H1 (cell line): ENCODE data around the gene GRB7. TPM values are rescaled to one million over a fixed set of nuclear protein-coding genes. Genes with fewer than 3 reads are reported as not detected.

Experiments
- CTCF ChIA-PET: fragments of 300-600 bp; sonication (Branson Sonifier 250); formaldehyde crosslinking; loops from one replicate; lab custom pipeline; 2021; ENCODE audit not compliant: partially characterized antibody; lab: Charles Lee
- POLR2A ChIA-PET: fragments of 300-600 bp; sonication (Branson Sonifier 250); formaldehyde crosslinking; loops from one replicate; lab custom pipeline; 2021; ENCODE audit warnings: inconsistent platforms; ENCODE audit not compliant: partially characterized antibody; lab: Charles Lee
- DNase-seq, 2 experiments: peaks; one replicate each; pipeline versions ENCODE4 v3.0.0 to v3.0.0-alpha.2; 2010 to 2022; ENCODE audit warnings: low spot score in 2 of 2, low read depth in 1 of 2, mixed read lengths in 1 of 2
- FAIRE-seq: peaks from 2 replicates; lab custom pipeline; 2011; peaks lifted over from hg19 to GRCh38; lab: Jason Lieb, UNC
- H2AFZ ChIP-seq: 2 replicates; pipeline ENCODE4 v1.8.1; 2012; ENCODE audit warnings: low read length, inconsistent platforms
- H2AK5ac ChIP-seq: 2 replicates; pipeline ENCODE4 v1.6.1; 2013; ENCODE audit warnings: low read depth, low read length
- H2BK120ac ChIP-seq: replicated peaks from 2 replicates; pipeline ENCODE3; 2013; ENCODE audit warnings: low read depth, low read length, inconsistent platforms
- H2BK12ac ChIP-seq: 2 replicates; pipeline ENCODE4 v1.6.1; 2013; ENCODE audit warnings: low read depth, low read length
- H2BK15ac ChIP-seq: 2 replicates; pipeline ENCODE4 v1.6.1; 2013; ENCODE audit warnings: low read length
- H2BK20ac ChIP-seq: 2 replicates; pipeline ENCODE4 v1.6.1; 2013; ENCODE audit warnings: low read length
- H2BK5ac ChIP-seq: 2 replicates; pipeline ENCODE4 v1.6.1; 2013; ENCODE audit warnings: low read depth, low read length
- H3K14ac ChIP-seq: 2 replicates; pipeline ENCODE4 v1.6.1; 2013; ENCODE audit warnings: inconsistent platforms; ENCODE audit not compliant: insufficient read length
- H3K18ac ChIP-seq: 2 replicates; pipeline ENCODE4 v1.6.1; 2013; ENCODE audit warnings: low read length; ENCODE audit errors: extremely low read depth
- H3K23ac ChIP-seq: 2 replicates; pipeline ENCODE4 v1.6.1; 2013; ENCODE audit warnings: inconsistent platforms; ENCODE audit not compliant: insufficient read length
- H3K23me2 ChIP-seq: 2 replicates; pipeline ENCODE4 v1.6.1; 2013; ENCODE audit warnings: low read depth, low read length
- H3K27ac ChIP-seq: 2 replicates; pipeline ENCODE4 v1.6.1; 2011; ENCODE audit warnings: low read depth, low read length, inconsistent platforms
- H3K27me3 ChIP-seq, 4 experiments: replicated peaks in 1 of 4; 1 replicate in 1 of 4; 2 replicates in 3 of 4; pipeline versions ENCODE4 v1.6.1 to v1.8.1; 2011 to 2013; ENCODE audit warnings: low read length in 3 of 4, mild to moderate bottlenecking in 3 of 4, inconsistent platforms in 2 of 4, mixed read lengths in 2 of 4, moderate library complexity in 1 of 4; ENCODE audit not compliant: control insufficient read depth in 3 of 4, insufficient read depth in 3 of 4; ENCODE audit errors: extremely low read depth in 1 of 4
- H3K36me3 ChIP-seq, 4 experiments: 2 replicates each; pipeline versions ENCODE4 v1.6.1 to v1.8.1; 2011 to 2013; ENCODE audit warnings: mild to moderate bottlenecking in 4 of 4, low read length in 3 of 4, moderate library complexity in 2 of 4, control low read depth in 1 of 4, inconsistent platforms in 1 of 4; ENCODE audit not compliant: insufficient read depth in 4 of 4, control insufficient read depth in 2 of 4
- H3K4ac ChIP-seq: replicated peaks from 2 replicates; pipeline ENCODE3; 2013; ENCODE audit warnings: low read length, low read depth, mixed read lengths, inconsistent platforms; ENCODE audit not compliant: insufficient read length
- H3K4me1 ChIP-seq, 4 experiments: replicated peaks in 1 of 4; 1 replicate in 1 of 4; 2 replicates in 3 of 4; pipeline versions ENCODE4 v1.6.1 to v1.8.1; 2011 to 2013; ENCODE audit warnings: low read length in 3 of 4, inconsistent platforms in 2 of 4, mixed read lengths in 1 of 4; ENCODE audit not compliant: insufficient read depth in 4 of 4, control insufficient read depth in 3 of 4
- H3K4me2 ChIP-seq, 2 experiments: 2 replicates each; pipeline versions ENCODE4 v1.6.1 to v1.8.1; 2011 to 2013; ENCODE audit warnings: low read depth in 2 of 2, low read length in 2 of 2, control low read depth in 1 of 2, inconsistent platforms in 1 of 2, mild to moderate bottlenecking in 1 of 2; ENCODE audit not compliant: insufficient read depth in 1 of 2
- H3K4me3 ChIP-seq, 4 experiments: fragments of 200-600, 300-600 bp in 1 of 4; sonication (generic), shearing (Covaris generic), sonication (Bioruptor Twin) in 1 of 4; 2 replicates each; pipeline versions ENCODE4 v1.5.1 to v1.8.1; 2011 to 2016; ENCODE audit warnings: low read length in 4 of 4, low read depth in 3 of 4, control low read depth in 2 of 4, inconsistent platforms in 2 of 4, mild to moderate bottlenecking in 2 of 4, mixed read lengths in 1 of 4, moderate library complexity in 1 of 4; ENCODE audit not compliant: insufficient read depth in 2 of 4; ENCODE audit errors: extremely low read depth in 1 of 4
- H3K56ac ChIP-seq: replicated peaks from 2 replicates; pipeline ENCODE3; 2013; ENCODE audit warnings: low read depth, mild to moderate bottlenecking, mixed read lengths, low read length, inconsistent platforms; ENCODE audit not compliant: insufficient read length
- H3K79me1 ChIP-seq: 2 replicates; pipeline ENCODE4 v1.6.1; 2013; ENCODE audit warnings: low read depth, low read length, control low read depth
- H3K79me2 ChIP-seq, 2 experiments: 2 replicates each; pipeline versions ENCODE4 v1.6.1 to v1.8.1; 2012 to 2013; ENCODE audit warnings: low read length in 2 of 2, mild to moderate bottlenecking in 2 of 2, inconsistent platforms in 1 of 2; ENCODE audit not compliant: insufficient read depth in 2 of 2, control insufficient read depth in 1 of 2
- H3K9ac ChIP-seq, 4 experiments: replicated peaks in 1 of 4; 1 replicate in 1 of 4; 2 replicates in 3 of 4; pipeline versions ENCODE4 v1.6.1 to v1.8.1; 2011 to 2013; ENCODE audit warnings: low read depth in 3 of 4, low read length in 3 of 4, control low read depth in 2 of 4, mild to moderate bottlenecking in 2 of 4, moderate library complexity in 2 of 4, inconsistent platforms in 1 of 4; ENCODE audit errors: extremely low read depth in 1 of 4
- H3K9me3 ChIP-seq, 2 experiments: 2 replicates each; pipeline versions ENCODE4 v1.6.1 to v1.8.1; 2012 to 2013; ENCODE audit warnings: mild to moderate bottlenecking in 2 of 2, moderate library complexity in 2 of 2, control low read depth in 1 of 2, inconsistent platforms in 1 of 2, low read depth in 1 of 2, low read length in 1 of 2, mixed read lengths in 1 of 2; ENCODE audit not compliant: insufficient read depth in 2 of 2
- H4K20me1 ChIP-seq, 2 experiments: replicated peaks in 1 of 2; 2 replicates each; pipeline versions ENCODE3 to v1.8.1; 2011 to 2013; ENCODE audit warnings: inconsistent platforms in 2 of 2, low read length in 2 of 2, mild to moderate bottlenecking in 1 of 2; ENCODE audit not compliant: insufficient read depth in 2 of 2, control insufficient read depth in 1 of 2
- H4K5ac ChIP-seq: 2 replicates; pipeline ENCODE4 v1.6.1; 2013; ENCODE audit warnings: low read length, low read depth, mixed read lengths, inconsistent platforms; ENCODE audit not compliant: insufficient read length
- H4K8ac ChIP-seq: 2 replicates; pipeline ENCODE4 v1.8.0; 2013; ENCODE audit warnings: mild to moderate bottlenecking, moderate library complexity, low read length, inconsistent platforms; ENCODE audit not compliant: insufficient read depth; ENCODE audit errors: extremely low read depth
- H4K91ac ChIP-seq: replicated peaks from 2 replicates; pipeline ENCODE3; 2013; ENCODE audit warnings: low read length, mixed read lengths, inconsistent platforms; ENCODE audit not compliant: insufficient read length
- E2F6 ChIP-seq: IDR thresholded peaks from 2 replicates; pipeline ENCODE4 v1.6.1; 2012; ENCODE audit warnings: inconsistent platforms
- JUN ChIP-seq: IDR thresholded peaks from 2 replicates; pipeline ENCODE4 v1.6.1; 2011; ENCODE audit warnings: low read depth, mild to moderate bottlenecking, improper control_type of control experiment, low read length
- MAFK ChIP-seq: IDR thresholded peaks from 2 replicates; pipeline ENCODE4 v1.6.1; 2012; ENCODE audit warnings: low read depth, mild to moderate bottlenecking, improper control_type of control experiment, low read length
- SUZ12 ChIP-seq: fragments of 200-600 bp; sonication (generic); IDR thresholded peaks from 2 replicates; pipeline ENCODE4 v1.6.1; 2012; ENCODE audit warnings: mild to moderate bottlenecking, inconsistent platforms, low read length, moderate library complexity, mixed read lengths
- USF2 ChIP-seq: IDR thresholded peaks from 2 replicates; pipeline ENCODE4 v1.6.1; 2011; ENCODE audit warnings: low read length, improper control_type of control experiment
- WGBS, 2 experiments: shearing (Covaris generic) in 1 of 2; methylation state at CpG; one replicate each; pipeline versions ENCODE4 v1.1.6 to v1.1.7; 2013 to 2015; ENCODE audit warnings: low lambda C conversion rate in 2 of 2, mixed read lengths in 2 of 2, inconsistent platforms in 1 of 2, low coverage in 1 of 2, missing lambda C conversion rate in 1 of 2; ENCODE audit not compliant: insufficient replicate concordance in 2 of 2, insufficient coverage in 1 of 2, insufficient read length in 1 of 2; ENCODE audit errors: extremely low coverage in 1 of 2, missing lambda C conversion rate in 1 of 2; 5-methylcytosine and 5-hydroxymethylcytosine counted together
- polyA plus RNA-seq, 7 experiments: library from polyadenylated mRNA; depleted of rRNA in 3 of 7; stranded (reverse) in 5 of 7; unstranded in 2 of 7; fragments of >200 nt in 5 of 7; fragments of 200-250 nt in 2 of 7; gene quantifications; 1 replicate in 5 of 7; 2 replicates in 1 of 7; 4 replicates in 1 of 7; pipeline versions ENCODE4 v1.2.1 to v1.2.3, GENCODE V29; 2011 to 2013; ENCODE audit warnings: missing spikeins in 2 of 7, mixed read lengths in 2 of 7
- total RNA-seq: library from RNA; stranded (reverse); fragmentation: NEBNext Ultra II Directional; extraction: Animal tissue kit (Norgen Biotek cat#: 25700); gene quantifications from 2 replicates; pipeline ENCODE4 v1.2.1, GENCODE V29; 2021

GRB7 gene
- total and polyA plus RNA-seq, 2 of the 8 experiments (the other 6 are each of a cell fraction or from before 2014, with no cell fraction given) = 32.2 to 41.5 TPM

- H3K79me2 ChIP-seq = no peaks in the 10 kb centered on the region
- CTCF ChIA-PET = no interaction called here
- FAIRE-seq = no peak
Measured at GRCh38 chr17:39772987-39773934, 35.5 kb downstream of the GRB7 start.

More at GRCh38 chr17:39772987-39773934, 35.5 kb downstream of the GRB7 start:
- Histone ChIP-seq H2AFZ (no peak overlapping the region), H3K36me3 (no peaks in the 10 kb centered on the region), H2AK5ac (no peak overlapping the region), H3K56ac (no peak overlapping the region), H3K18ac (no peak overlapping the region), H3K23ac (no peak overlapping the region), H2BK12ac (no peak overlapping the region), H4K8ac (peak overlapping the region; percentile 51; the same call in 1 of the 2 replicates), H4K91ac (no peak overlapping the region), H4K5ac (no peak overlapping the region), H3K4me1 (no peaks in the 10 kb centered on the region; a peak in 1 of 7 replicates), H4K20me1 (no peaks in the 10 kb centered on the region), H2BK15ac (no peak overlapping the region), H3K27ac (no peak overlapping the region), H3K9me3 (no peaks in the 10 kb centered on the region), H2BK120ac (no peak overlapping the region), H3K27me3 (no peaks in the 10 kb centered on the region), H2BK20ac (no peak overlapping the region), H3K23me2 (no peaks in the 10 kb centered on the region), H3K14ac (no peak overlapping the region), H3K4ac (no peak overlapping the region), H3K9ac (no peak overlapping the region), H3K4me2 (no peak overlapping the region), H2BK5ac (no peak overlapping the region), H3K79me1 (no peaks in the 10 kb centered on the region), H3K4me3 (no peak overlapping the region)
- WGBS, 2 experiments = 91% methylated on average over 7 of the region's 7 CpGs; no CpG with 5 or more reads in 1 of the 2 experiments
- TF ChIP-seq JUN (no peak), USF2 (no peak), SUZ12 (no peak), MAFK (no peak), E2F6 (no peak)
- POLR2A ChIA-PET = no interaction called here
- DNase-seq = no peak
